ENCODE results near the gene CDYL. TPM values are rescaled to one million over a fixed set of nuclear protein-coding genes. Genes with fewer than 3 reads are reported as not detected.

CDYL gene
- total RNA-seq, 1 experiment from 2014 or later: 38.4 TPM

DNA sequence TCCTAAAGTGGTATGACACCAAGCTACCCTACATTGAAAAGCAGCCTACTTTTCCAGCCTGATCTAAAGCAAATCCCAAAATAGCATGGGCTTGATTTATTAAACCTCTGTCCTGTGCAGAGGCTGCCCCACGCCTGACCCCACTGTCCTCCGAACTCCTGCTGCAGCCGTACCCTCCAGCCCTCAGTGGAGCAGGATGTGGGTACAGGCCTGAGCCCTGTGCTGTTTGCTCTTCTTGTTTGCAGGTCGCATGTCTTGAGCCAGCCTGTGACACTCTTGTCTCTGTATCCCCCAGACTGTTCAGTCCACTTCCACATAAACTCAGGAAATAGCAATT is 166.4 kb downstream of the CDYL start:
- intact Hi-C loops (cut with micrococcal nuclease): no loop called here
- 0 out of 2 replicates have a peak, but pooled peaks cover 4% of the 10 kb centered on the region for H4K20me1 ChIP-seq (ENCODE audit: low read length)
- no peaks in the 10 kb centered on the region for H3F3A ChIP-seq (ENCODE audit: low read length, unreplicated experiment)
- BruUV-seq (replicated peaks): no TSS peak
- ChIA-PET POLR2A (ENCODE audit: unreplicated experiment) (no interaction called here), CTCF (no interaction called here)
- H3K4me1 ChIP-seq (ENCODE audit: insufficient read depth, low read length): peaks cover 30% of the 10 kb centered on the region
- H3K4me3 ChIP-seq (ENCODE audit: low read length): no peak overlapping the region; the same call in 1 of the 2 replicates
- TF ChIP-seq EZH2phosphoT487 (IDR thresholded peaks at IDR 0.05; ENCODE audit: borderline replicate concordance, low read length) (no peak), EZH2 (IDR thresholded peaks at IDR 0.05; ENCODE audit: low read length, unreplicated experiment) (no peak)
- TF ChIP-seq, protein P1, sequence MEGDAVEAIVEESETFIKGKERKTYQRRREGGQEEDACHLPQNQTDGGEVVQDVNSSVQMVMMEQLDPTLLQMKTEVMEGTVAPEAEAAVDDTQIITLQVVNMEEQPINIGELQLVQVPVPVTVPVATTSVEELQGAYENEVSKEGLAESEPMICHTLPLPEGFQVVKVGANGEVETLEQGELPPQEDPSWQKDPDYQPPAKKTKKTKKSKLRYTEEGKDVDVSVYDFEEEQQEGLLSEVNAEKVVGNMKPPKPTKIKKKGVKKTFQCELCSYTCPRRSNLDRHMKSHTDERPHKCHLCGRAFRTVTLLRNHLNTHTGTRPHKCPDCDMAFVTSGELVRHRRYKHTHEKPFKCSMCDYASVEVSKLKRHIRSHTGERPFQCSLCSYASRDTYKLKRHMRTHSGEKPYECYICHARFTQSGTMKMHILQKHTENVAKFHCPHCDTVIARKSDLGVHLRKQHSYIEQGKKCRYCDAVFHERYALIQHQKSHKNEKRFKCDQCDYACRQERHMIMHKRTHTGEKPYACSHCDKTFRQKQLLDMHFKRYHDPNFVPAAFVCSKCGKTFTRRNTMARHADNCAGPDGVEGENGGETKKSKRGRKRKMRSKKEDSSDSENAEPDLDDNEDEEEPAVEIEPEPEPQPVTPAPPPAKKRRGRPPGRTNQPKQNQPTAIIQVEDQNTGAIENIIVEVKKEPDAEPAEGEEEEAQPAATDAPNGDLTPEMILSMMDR (conservative IDR thresholded peaks at IDR 0.05; ENCODE audit: low read depth, low read length): no peak
- H3K9me2 ChIP-seq (replicated peaks; ENCODE audit: low read length): no peaks in the 10 kb centered on the region
- peak overlapping the region; percentile 43 for H3K27ac ChIP-seq (ENCODE audit: low read length)
- DNase-seq (no peak), ATAC-seq (peak; percentile 14; the same call in 1 of the 2 replicates)
- H3K4me2 ChIP-seq (ENCODE audit: low read length): peak overlapping the region; percentile 51
- H3K27me3 ChIP-seq (ENCODE audit: low read length): no peaks in the 10 kb centered on the region
- H3K36me3 ChIP-seq (ENCODE audit: low read depth, low read length): peaks cover 3% of the 10 kb centered on the region; the same call in 1 of the 2 replicates
- H3K9ac ChIP-seq (ENCODE audit: low read length): no peak overlapping the region
- no peaks in the 10 kb centered on the region for H3K79me2 ChIP-seq (ENCODE audit: low read length)
- no peaks in the 10 kb centered on the region for H3K9me3 ChIP-seq (ENCODE audit: low read length)
- no peak overlapping the region for H2AFZ ChIP-seq (ENCODE audit: low read length)

DNA sequence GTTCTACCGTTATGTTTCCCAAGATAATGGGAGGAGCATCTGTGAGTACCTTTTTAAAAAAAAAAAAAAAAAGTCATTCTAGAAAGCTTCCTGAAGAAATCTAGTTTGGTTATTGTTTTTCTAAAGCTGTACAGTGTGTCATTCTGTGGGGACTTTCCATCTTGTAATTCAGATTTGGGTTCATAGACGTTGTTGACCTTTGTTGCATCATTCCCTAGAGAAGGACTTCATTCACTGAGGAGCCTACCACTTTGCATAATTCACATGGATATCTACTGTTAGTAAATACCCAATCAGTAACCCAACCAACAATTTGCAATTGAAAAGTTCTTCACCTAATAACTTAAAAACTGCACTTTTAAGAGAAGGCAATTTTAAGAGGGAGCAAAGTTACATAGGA is 167.5 kb downstream of the CDYL start:
- BruUV-seq (replicated peaks): no TSS peak
- H3K9me3 ChIP-seq (ENCODE audit: low read length): no peaks in the 10 kb centered on the region
- 0 out of 2 replicates have a peak, but pooled peaks cover 4% of the 10 kb centered on the region for H4K20me1 ChIP-seq (ENCODE audit: low read length)
- H3K4me3 ChIP-seq (ENCODE audit: low read length): no peak overlapping the region
- DNase-seq (no peak), ATAC-seq (no peak)
- CTCF ChIA-PET: no interaction called here
- no peak for TF ChIP-seq EZH2 (IDR thresholded peaks at IDR 0.05; ENCODE audit: low read length, unreplicated experiment)
- no peak for TF ChIP-seq EZH2phosphoT487 (IDR thresholded peaks at IDR 0.05; ENCODE audit: borderline replicate concordance, low read length)
- TF ChIP-seq, protein P1 (conservative IDR thresholded peaks at IDR 0.05; ENCODE audit: low read depth, low read length): no peak
- H3K4me1 ChIP-seq (ENCODE audit: insufficient read depth, low read length): peaks cover 30% of the 10 kb centered on the region
- no peak overlapping the region for H3K27ac ChIP-seq (ENCODE audit: low read length)
- H3K4me2 ChIP-seq (ENCODE audit: low read length): no peak overlapping the region
- H3K9me2 ChIP-seq (replicated peaks; ENCODE audit: low read length): no peaks in the 10 kb centered on the region
- H3K36me3 ChIP-seq (ENCODE audit: low read depth, low read length): peaks cover 3% of the 10 kb centered on the region; the same call in 1 of the 2 replicates
- H3K9ac ChIP-seq (ENCODE audit: low read length): no peak overlapping the region
- no peaks in the 10 kb centered on the region for H3K27me3 ChIP-seq (ENCODE audit: low read length)
- no peak overlapping the region for H2AFZ ChIP-seq (ENCODE audit: low read length)
- intact Hi-C loops (cut with micrococcal nuclease): no loop called here
- no peaks in the 10 kb centered on the region for H3F3A ChIP-seq (ENCODE audit: low read length, unreplicated experiment)
- POLR2A ChIA-PET (ENCODE audit: unreplicated experiment): no interaction called here
- H3K79me2 ChIP-seq (ENCODE audit: low read length): no peaks in the 10 kb centered on the region

DNA sequence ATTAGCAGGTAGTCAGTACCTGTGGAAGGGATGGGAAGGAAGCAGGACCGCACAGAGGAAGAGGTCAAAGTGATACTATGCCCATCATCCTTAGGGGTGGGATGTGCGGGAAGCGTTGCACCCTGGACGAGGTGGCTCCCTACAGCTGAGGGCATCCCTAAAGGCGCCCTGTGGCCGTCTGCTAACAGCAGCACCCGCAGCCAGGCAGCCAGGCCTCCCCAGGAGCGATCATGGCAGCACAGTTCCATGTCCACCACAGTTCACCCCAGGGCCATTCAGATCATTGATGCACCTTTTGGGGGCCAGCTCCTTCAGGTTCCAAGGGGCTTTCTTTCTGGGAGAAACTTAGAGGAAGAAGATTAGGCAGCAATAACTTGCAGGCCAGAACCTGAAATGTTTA is 168.1 kb downstream of the CDYL start:
- no peak overlapping the region for H2AFZ ChIP-seq (ENCODE audit: low read length)
- no peak for ATAC-seq
- H3K4me1 ChIP-seq (ENCODE audit: insufficient read depth, low read length): peaks cover 30% of the 10 kb centered on the region
- H3K4me2 ChIP-seq (ENCODE audit: low read length): no peak overlapping the region
- H3F3A ChIP-seq (ENCODE audit: low read length, unreplicated experiment): no peaks in the 10 kb centered on the region
- H3K27me3 ChIP-seq (ENCODE audit: low read length): no peaks in the 10 kb centered on the region
- 0 out of 2 replicates have a peak, but pooled peaks cover 4% of the 10 kb centered on the region for H4K20me1 ChIP-seq (ENCODE audit: low read length)
- no peak for DNase-seq
- POLR2A ChIA-PET (ENCODE audit: unreplicated experiment): no interaction called here
- peaks cover 3% of the 10 kb centered on the region; the same call in 1 of the 2 replicates for H3K36me3 ChIP-seq (ENCODE audit: low read depth, low read length)
- no peaks in the 10 kb centered on the region for H3K79me2 ChIP-seq (ENCODE audit: low read length)
- H3K4me3 ChIP-seq (ENCODE audit: low read length): no peak overlapping the region
- no peaks in the 10 kb centered on the region for H3K9me2 ChIP-seq (replicated peaks; ENCODE audit: low read length)
- BruUV-seq (replicated peaks): no TSS peak
- H3K9me3 ChIP-seq (ENCODE audit: low read length): no peaks in the 10 kb centered on the region
- intact Hi-C loops (cut with micrococcal nuclease): no loop called here
- CTCF ChIA-PET: no interaction called here
- TF ChIP-seq EZH2 (IDR thresholded peaks at IDR 0.05; ENCODE audit: low read length, unreplicated experiment) (no peak), EZH2phosphoT487 (IDR thresholded peaks at IDR 0.05; ENCODE audit: borderline replicate concordance, low read length) (no peak)
- TF ChIP-seq, protein P1 (conservative IDR thresholded peaks at IDR 0.05; ENCODE audit: low read depth, low read length): no peak
- no peak overlapping the region for H3K9ac ChIP-seq (ENCODE audit: low read length)
- no peak overlapping the region for H3K27ac ChIP-seq (ENCODE audit: low read length)

Measured in PC-3 (cell line).